ENCODE data around the gene NCK1. TPM values are rescaled to one million over a fixed set of nuclear protein-coding genes. Genes with fewer than 3 reads are reported as not detected.

The NCK1 gene
- total RNA-seq, 1 donor from 2014 or later = 23.8 TPM

DNA sequence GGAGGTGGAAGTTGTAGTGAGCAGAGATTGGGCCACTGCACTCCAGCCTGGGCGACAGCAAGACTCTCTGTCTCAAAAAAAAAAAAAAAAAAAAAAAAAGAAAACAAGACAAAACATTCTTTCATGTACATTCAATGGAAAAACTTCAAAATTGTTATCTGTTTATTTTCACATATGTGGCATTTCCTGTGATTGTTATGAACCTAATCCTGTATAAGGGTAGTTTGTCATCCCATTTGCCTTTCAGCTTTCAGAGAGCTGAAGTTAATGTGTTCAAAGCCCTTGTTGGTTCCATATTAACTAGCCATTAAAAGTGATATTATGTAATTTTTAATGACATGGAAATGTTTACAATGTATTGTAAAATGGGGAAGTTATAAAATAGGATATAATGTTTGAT is 17.3 kb upstream of the NCK1 start:
- H3K36me3 Mint-ChIP-seq (ENCODE audit: insufficient read depth) = peaks cover 21% of the 10 kb centered on the region
- no peak overlapping the region for H3K27ac Mint-ChIP-seq
- no peaks in the 10 kb centered on the region for H3K27me3 Mint-ChIP-seq
- TF ChIP-seq, protein P1, sequence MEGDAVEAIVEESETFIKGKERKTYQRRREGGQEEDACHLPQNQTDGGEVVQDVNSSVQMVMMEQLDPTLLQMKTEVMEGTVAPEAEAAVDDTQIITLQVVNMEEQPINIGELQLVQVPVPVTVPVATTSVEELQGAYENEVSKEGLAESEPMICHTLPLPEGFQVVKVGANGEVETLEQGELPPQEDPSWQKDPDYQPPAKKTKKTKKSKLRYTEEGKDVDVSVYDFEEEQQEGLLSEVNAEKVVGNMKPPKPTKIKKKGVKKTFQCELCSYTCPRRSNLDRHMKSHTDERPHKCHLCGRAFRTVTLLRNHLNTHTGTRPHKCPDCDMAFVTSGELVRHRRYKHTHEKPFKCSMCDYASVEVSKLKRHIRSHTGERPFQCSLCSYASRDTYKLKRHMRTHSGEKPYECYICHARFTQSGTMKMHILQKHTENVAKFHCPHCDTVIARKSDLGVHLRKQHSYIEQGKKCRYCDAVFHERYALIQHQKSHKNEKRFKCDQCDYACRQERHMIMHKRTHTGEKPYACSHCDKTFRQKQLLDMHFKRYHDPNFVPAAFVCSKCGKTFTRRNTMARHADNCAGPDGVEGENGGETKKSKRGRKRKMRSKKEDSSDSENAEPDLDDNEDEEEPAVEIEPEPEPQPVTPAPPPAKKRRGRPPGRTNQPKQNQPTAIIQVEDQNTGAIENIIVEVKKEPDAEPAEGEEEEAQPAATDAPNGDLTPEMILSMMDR (IDR thresholded peaks at IDR 0.05; ENCODE audit: unreplicated experiment) = no peak
- no peaks in the 10 kb centered on the region for H3K9me3 Mint-ChIP-seq (ENCODE audit: low read depth)
- H3K4me3 Mint-ChIP-seq (ENCODE audit: low read depth) = no peak overlapping the region
- no peak for DNase-seq (ENCODE audit: low spot score, unreplicated experiment)
- H3K4me1 Mint-ChIP-seq (ENCODE audit: low read depth) = no peaks in the 10 kb centered on the region

DNA sequence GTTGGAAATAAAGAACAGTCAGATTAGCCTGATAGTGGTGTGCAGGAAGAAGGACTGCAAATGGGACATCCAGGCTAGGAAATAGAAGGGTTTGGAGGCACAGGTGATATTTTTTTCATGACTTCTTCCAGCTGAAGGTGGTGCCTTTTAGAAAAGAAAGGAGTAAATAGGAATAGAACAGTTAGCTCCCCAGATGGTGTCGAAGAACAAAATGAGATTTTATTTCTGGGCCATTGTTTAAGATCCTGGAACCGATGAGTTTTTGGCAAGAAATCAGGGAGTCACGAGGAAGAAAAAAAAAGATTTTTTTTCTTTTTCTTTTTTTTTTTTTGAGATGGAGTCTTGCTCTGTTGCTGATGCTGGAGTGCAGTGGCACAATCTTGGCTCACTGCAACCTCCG is 9.8 kb upstream of the NCK1 start:
- H3K36me3 Mint-ChIP-seq (ENCODE audit: insufficient read depth) = peaks cover 13% of the 10 kb centered on the region
- no peaks in the 10 kb centered on the region for H3K9me3 Mint-ChIP-seq (ENCODE audit: low read depth)
- TF ChIP-seq, protein P1 (IDR thresholded peaks at IDR 0.05; ENCODE audit: unreplicated experiment) = no peak
- H3K27me3 Mint-ChIP-seq = no peaks in the 10 kb centered on the region
- no peak overlapping the region for H3K4me3 Mint-ChIP-seq (ENCODE audit: low read depth)
- peaks cover 2% of the 10 kb centered on the region for H3K4me1 Mint-ChIP-seq (ENCODE audit: low read depth)
- no peak for DNase-seq (ENCODE audit: low spot score, unreplicated experiment)
- no peak overlapping the region for H3K27ac Mint-ChIP-seq

DNA sequence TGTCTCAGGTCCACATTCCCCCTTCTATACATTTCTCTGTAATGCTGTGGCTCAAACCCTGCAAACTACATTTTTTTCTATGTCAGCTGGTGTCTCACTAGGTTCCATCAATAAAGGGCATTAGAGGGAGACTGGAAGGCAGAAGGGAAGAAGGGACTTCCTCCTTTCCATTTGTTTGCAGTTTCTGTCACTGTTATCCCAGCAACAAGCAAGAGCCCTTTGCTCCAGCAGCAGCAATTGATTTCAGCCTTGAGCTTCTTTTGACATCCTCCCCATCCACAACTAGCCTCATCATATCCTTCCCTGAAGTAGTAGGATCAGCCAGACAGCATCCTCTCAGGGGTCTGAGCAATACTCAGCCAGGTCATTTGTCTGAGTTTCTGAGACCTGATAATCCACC is 5.3 kb upstream of the NCK1 start:
- H3K27ac Mint-ChIP-seq = peak overlapping the region; percentile 89
- peaks cover 12% of the 10 kb centered on the region for H3K36me3 Mint-ChIP-seq (ENCODE audit: insufficient read depth)
- TF ChIP-seq, protein P1 (IDR thresholded peaks at IDR 0.05; ENCODE audit: unreplicated experiment) = no peak
- no peak for DNase-seq (ENCODE audit: low spot score, unreplicated experiment)
- H3K27me3 Mint-ChIP-seq = no peaks in the 10 kb centered on the region
- H3K4me3 Mint-ChIP-seq (ENCODE audit: low read depth) = no peak overlapping the region
- H3K4me1 Mint-ChIP-seq (ENCODE audit: low read depth) = peaks cover 15% of the 10 kb centered on the region
- no peaks in the 10 kb centered on the region for H3K9me3 Mint-ChIP-seq (ENCODE audit: low read depth)

DNA sequence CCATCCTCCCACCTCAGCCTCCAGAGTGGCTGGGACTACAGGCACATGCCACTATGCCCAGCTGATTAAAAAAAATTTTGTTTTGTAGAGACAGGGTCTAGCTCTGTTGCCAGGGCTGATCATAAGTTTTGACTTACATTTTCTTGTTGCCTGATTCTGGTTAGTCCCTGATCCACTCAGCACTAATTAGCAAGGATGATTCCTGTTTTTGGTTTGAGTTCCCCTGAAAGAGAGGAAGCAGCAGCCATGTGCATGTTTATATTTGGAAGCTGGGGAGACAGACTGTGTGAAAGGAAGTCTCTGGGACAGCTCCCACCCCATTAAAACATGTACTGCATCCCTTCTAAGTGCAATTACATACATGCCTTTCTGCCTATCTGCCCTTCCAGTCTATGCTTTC is 3.6 kb upstream of the NCK1 start:
- Mint-ChIP-seq H3K9me3 (ENCODE audit: low read depth) (no peaks in the 10 kb centered on the region), H3K4me1 (ENCODE audit: low read depth) (peaks cover 21% of the 10 kb centered on the region), H3K36me3 (ENCODE audit: insufficient read depth) (peaks cover 12% of the 10 kb centered on the region), H3K27me3 (no peaks in the 10 kb centered on the region), H3K4me3 (ENCODE audit: low read depth) (no peak overlapping the region), H3K27ac (no peak overlapping the region)
- DNase-seq (ENCODE audit: low spot score, unreplicated experiment) = no peak
- TF ChIP-seq, protein P1 (IDR thresholded peaks at IDR 0.05; ENCODE audit: unreplicated experiment) = no peak

DNA sequence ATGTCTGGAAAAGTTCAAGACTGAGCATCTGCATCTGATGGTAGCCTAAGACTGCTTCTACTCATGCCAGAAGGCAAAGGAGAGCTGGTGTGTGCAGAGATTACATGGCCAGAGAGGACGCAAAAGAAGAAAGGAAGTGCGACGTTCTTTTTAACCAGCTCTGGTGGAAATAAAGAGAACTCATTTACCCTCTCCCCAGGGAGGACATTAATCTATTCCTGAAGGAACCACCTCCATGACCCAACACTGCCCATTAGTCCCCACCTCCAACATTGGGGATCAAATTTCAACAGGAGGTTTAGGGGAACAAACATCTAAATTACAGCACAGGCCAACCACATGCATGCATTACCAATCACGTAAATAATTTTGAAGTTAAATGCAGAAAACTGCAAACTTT is 1.5 kb upstream of the NCK1 start:
- H3K4me1 Mint-ChIP-seq (ENCODE audit: low read depth) = peaks cover 24% of the 10 kb centered on the region
- no peak for DNase-seq (ENCODE audit: low spot score, unreplicated experiment)
- no peaks in the 10 kb centered on the region for H3K27me3 Mint-ChIP-seq
- H3K36me3 Mint-ChIP-seq (ENCODE audit: insufficient read depth) = peaks cover 8% of the 10 kb centered on the region
- no peaks in the 10 kb centered on the region for H3K9me3 Mint-ChIP-seq (ENCODE audit: low read depth)
- H3K4me3 Mint-ChIP-seq (ENCODE audit: low read depth) = peak overlapping the region; percentile 95
- H3K27ac Mint-ChIP-seq = peak overlapping the region; percentile 96
- TF ChIP-seq, protein P1 (IDR thresholded peaks at IDR 0.05; ENCODE audit: unreplicated experiment) = no peak
